Right renal cortex interstitium (tissue), 3 donors: ENCODE data around the gene P3H1. TPM values are rescaled to one million over a fixed set of nuclear protein-coding genes. Genes with fewer than 3 reads are reported as not detected.
"Not testable (repeated sequence)": the region's sequence is repeated elsewhere in the genome, so short reads cannot be mapped to it uniquely, and the experiment has no call there.

ENCODE experiments used
- DNase-seq, 3 donors: peaks; one replicate each; pipeline ENCODE4 v3.0.0-alpha.2; 2013; ENCODE audit warnings: low read depth in 3 of 3, low spot score in 2 of 3
- polyA plus RNA-seq, 3 donors: library from polyadenylated mRNA; unstranded; fragments of 120-200 nt; gene quantifications; one replicate each; pipeline ENCODE4 v1.2.1, GENCODE V29; 2013; ENCODE audit not compliant: insufficient read length in 3 of 3

Gene P3H1
- polyA plus RNA-seq, 3 donors = 67.9 to 76.5 (median 72.8) TPM

DNA sequence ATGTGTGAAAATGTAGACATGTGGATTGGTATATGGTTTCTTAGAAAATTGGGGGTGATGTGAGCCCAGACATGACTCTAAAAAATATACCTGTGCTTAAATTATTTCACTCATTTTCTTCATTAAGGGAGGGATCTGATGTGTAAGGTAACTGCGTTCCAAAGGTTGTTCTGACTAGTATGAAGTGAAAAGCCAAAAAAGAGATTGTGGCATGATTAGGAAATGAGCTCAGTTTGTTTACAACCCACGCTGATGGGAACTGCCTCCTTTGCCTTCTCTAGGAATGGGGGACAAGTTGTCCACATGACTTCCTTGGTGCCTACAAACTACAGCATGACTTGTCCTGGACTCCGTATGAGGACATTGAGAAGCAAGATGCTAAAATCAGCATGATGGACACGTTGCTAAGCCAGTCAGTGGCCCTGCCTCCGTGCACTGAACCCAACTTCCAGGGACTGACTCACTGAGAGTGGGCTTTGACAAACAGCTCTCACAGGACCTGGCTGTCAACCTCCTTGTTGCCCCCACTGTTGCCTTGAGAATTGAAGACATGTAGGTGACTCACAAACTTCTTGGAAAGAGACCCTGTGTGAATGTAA lies 8.2 kb upstream of the P3H1 start:
- no peak for DNase-seq

DNA sequence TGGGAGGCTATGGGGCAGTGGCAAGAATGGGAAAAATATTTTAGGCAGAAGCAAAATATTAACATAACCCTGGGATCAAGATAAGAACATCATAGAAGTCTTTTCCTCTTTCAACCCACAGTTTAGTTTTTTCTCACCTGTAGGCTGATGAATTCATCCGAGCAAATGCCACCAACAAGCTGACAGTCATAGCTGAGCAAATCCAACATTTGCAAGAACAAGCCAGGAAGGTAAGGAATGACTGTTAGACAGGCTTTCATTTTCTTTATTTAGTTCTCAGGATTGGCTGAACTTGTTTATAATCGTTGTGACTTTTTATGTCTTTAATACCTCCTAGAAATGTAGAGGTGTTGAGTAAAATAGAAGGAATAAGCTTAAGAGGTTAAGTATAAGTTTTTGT lies 6.6 kb upstream of the P3H1 start:
- no peak for DNase-seq

DNA sequence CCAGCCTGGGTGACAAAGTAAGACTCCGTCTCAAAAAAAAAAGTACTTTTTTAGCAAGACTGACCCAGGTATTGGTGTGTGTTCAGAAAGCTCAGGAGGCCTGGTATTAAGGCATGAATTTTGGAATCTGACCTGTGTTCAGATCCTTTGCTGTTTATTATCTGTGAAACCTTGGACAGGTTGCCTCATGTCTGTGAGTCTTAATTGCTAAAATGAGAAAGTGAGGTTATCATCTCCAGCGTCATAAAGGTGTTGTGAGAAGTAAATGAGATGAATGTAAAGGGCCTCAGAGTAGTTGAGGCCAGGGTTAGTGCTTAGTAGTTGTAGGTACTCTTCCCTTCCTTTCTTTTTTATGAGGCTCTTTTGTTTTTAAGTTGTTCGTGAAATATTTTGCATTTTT lies 3.0 kb upstream of the P3H1 start:
- DNase-seq = no peak

DNA sequence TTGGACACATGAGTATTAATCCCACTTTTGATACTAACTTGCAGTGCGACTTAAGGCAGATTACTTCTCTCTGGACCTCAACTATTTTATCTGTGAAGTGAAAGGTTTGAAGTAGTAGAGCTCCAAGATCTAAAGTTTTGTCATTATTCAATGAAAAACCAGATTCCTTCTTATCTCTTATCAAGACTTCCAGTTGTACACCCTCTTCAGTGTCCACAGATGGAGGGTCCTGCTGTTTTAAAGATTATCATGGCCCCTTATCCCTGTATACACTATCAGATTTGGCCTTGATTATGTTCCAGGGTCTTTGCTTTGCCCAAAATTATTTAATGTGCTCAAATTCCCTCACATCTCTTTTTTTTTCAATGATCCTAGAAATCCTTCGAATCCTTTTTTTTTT lies 1.3 kb upstream of the P3H1 start:
- DNase-seq = no peak

DNA sequence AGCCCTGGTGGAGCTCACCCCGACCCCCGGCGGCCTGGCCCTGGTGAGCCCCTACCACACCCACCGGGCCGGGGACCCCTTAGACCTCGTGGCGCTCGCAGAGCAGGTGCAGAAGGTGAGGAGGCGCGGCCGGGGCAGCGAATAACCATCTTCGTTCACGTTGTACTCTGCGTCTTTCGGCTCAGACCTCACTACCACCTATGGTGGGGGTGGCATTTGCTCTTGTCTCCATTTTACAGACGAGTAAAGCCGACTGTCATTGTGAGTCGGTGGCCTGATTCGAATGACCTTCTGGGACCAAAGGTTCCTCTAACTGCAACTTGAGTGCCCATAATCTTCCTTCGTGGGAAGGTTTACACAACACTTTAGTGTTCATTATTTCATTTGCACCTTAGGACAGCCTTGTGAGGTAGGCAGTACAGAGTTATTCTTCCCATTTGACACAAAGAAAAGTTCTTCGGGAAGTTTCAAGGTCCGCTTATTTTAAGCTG lies 727 bp upstream of the P3H1 start:
- DNase-seq = no peak

DNA sequence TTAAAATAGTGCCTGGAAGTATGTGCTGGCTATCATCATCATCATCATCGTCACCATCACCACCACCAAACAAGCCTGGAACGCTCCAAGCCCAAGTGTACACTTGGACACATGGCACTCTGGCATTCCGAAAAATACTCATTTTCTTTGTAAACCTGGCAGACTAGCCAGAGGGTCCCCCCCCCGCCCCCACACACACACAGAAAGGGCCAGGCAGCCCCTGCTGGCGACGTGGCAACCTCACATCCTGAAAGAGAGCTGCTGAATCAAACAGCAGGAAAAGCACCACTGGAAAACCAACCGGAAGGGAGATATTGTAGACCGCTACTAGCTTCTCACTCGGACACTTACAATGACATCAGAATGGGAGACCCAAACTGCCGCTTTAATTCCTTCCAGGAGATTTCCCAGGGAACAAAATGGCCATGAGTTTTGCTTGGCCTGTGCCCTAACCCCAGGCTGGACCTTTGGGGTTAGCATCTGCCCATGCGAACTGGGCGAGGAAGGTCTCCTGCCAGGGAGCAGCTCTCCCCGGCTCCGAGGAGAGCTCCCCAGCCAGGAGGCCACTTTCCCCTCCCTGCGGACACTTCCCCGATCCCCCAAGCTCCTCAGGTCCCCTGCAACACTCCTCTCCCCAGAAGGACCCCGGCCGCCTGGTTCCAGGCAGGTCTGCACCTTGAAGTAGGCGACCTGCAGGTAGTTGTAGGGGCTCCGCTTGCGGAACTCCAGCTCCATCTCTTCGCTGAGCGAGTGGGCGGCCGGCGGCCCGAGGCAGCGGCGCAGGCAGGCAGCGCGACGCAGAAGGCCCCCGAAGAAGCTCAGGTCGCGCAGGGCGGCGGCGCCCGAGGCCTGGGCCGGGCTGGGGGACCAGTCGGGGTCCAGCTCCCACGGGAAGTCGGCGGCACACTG lies 742 bp downstream of the P3H1 start:
- DNase-seq = no peak

DNA sequence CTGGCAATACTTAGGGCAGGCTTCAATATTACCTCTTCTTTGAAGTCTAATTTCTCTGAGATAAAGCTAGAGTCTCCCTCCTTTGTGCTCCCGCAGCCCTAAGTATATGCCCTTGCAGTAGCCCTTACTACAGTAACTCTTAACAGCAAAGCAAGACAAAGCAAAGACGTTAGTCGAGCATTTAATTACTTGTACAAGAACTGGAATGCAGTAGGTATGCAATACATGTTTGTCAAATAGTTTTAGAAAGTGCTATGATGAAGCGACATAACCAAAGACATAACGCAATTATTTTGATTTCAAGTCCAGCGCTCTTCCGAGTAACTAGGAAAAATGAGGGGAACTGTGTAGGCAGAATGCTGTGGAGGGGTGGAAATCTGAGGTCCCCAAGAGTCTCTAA lies 1.6 kb downstream of the P3H1 start:
- DNase-seq = no peak

DNA sequence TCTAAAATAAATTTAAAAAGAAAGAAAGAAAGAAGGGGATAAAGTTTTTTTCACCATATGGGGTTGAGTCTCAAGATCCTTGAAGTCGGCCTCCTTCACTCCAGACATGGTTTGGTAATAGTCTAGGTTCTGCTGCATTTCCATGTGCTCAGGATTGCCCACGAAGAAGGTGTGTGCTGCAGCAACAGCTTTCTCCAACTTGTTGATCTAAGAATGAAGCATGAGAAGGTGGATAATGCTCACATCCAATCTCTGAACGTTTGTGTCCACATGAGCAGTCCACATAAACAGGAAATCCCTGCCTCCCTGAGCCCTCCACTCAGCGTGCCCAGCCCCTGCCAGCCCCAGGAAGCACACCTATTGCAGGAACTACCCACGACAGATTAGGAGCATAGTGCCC lies 4.6 kb downstream of the P3H1 start:
- no peak for DNase-seq

DNA sequence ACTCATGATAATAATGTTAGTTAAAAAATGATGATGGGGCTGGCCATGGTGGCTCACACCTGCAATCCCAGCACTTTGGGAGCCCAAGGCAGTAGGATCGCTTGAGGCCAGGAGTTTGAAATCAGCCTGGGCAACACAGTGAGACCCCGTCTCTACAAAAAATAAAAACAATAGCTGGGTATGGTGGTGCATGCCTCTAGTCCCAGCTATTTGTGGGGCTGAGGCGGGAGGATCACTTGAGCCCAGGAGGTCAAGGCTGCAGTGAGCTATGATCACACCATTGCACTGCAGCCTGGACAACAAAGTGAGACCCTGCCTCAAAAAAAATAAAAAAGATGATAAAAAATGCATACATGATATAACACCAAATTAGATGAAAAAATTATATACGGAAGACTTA lies 5.3 kb downstream of the P3H1 start:
- no peak for DNase-seq

DNA sequence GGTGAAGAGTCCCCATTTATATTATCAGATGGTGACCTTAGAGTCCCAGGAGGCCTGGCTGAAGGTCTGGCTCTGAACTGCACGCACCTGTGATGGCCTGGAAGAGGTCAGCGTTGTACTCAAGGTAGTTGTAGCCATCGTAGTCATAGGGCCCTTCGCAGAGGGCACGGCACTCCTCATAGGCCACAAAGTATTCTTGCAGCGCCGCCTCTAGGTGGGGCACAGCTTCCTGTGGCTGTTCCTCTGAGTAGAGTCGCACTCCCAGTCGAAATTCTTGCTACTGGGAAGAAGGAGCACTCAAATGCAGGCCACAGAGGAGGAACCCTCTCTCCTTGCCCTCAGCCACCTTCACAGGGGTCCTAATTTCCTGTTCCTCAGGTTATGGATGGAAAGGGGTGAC lies 7.7 kb downstream of the P3H1 start:
- DNase-seq = no peak

DNA sequence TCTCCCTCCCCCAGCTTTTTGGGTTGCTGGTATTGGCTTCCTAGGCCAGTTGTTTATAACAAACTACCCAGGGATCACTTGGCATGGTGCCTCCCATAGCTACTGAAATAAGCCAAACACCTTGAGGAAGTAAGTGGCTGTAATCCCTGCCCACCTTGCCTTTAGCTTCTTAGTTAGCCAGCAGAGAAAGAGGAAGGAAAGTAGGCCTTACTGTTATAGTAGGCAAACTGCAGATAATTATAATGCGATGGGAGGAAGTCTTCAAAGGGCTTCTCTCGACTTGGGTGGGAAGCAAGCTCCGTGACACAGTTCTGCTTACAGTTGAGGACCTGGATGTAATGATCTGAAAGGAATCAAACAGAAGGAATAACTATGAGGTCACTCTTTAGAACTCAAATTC lies 8.2 kb downstream of the P3H1 start:
- DNase-seq = no peak

DNA sequence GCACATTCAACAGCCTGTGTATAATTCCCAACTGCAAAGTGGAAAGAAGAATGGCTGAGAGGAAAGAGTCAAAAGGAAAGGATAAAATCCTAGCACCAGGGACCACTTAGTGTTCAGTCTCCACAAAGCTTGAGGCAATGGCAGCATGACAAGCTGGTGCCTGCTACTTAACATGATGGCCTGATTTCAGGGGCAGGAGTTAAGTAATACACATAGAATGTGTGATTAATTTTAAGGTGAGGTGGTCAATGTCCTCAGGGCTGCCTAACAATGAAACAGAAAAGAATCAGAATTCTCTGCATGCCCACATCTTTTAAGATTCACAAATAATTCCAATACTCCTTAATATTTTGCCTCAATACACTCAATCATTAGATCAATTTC lies 8.9 kb downstream of the P3H1 start:
- DNase-seq = no peak

DNA sequence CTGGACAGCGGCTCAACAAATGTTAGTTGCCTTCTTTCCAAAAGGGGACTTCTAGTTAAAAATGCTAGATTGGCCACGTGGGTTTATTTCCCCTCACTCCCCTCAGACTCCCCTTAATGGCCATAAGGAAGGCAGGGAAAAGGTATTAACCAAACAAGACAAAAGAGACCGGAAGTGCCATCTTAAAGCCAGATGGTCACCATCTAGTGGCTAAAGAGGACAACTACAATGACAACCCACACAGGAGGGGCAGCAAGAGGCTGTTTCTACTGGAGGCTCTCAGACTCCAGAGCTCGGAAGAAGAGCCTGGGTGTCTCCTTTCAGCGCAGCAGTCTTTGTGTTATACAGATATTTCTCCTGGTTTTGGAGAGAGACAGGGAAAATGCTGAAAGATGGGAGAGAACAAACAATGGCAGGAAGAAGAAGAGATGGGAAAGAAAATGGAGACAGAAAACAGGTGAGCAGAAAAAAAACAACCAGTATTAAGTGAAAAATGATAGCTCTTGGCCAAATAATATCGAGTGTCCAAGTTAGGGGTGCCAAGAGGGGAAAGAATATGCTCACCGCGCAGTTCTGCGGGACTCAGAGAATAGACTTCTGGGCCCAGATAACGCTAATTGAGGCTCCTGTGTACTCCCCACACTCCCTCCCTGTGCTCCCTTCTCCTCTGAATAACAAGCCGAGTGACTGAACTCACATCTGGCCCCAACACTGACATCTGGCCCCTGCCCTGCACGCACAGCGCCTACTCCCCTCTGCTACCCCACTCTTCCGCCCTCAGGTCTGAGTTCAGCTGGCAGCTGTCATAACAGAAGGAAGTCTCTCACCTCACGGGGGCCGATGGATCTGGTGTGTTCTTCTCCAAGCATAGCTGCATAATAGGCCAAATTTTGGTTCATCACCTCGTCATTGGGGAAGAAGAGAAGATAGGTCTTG lies 9.6 kb downstream of the P3H1 start:
- no peak for DNase-seq

DNA sequence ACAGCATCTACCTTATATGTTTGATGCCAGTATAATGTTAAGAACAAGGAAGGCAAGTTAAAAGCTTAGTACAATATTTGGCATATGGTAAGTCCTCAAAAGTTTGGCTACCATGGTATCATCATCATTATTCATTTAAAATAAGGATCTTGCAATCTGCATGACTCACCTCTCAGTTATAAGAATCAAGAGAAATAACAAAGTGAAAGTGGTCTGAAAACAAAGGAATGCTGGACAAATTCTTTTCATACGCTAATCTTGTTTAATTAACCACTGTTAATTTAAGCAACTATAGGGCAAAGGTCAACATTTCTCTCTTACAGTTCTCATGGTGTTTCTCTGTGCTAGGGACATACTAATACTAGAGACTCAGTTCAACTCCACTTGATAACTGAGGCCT lies 13.8 kb downstream of the P3H1 start:
- DNase-seq = no peak

DNA sequence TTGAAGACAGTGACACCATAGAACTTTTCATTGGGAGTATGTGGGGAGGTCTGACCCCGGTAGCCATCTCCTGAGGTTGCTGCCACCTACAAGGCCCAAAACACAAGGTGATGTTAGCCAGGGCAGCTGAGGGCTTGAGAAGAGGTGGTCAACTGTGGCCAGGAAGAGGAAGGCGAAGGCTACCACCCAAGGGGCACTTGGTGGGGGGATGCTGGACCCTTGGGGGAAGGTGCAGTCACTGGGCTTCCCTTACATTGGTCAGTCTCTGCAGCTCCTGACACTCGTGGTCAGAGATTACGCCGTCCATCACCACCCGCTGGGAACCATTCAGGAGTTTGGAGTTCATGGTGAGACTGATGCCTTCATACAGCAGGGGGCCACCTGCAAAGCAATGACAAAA lies 14.5 kb downstream of the P3H1 start:
- no peak for DNase-seq

DNA sequence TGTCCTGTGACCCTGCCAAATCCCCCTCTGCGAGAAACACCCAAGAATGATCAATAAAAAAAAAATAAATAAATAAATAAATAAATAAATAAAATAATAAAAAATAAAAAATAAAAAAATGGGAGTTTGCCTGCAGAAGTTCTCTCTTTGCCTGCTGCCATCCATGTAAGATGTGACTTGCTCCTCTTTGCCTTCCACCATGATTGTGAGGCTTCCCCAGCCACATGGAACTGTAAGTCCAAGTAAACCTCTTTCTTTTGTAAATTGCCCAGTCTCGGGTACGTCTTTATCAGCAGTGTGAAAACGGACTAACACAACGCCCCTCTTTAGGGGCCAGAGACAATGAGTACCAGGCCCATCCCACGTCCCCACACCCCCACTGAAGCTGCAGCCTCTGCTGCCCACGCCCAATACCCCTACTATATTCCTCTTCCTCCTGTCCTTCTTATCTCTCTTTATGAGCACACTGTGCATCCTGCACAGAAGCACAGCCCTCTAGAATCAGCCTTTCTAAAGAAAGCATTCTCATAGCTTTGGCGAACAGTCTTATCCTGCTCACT lies 15.2 kb downstream of the P3H1 start:
- DNase-seq = not testable (repeated sequence)

DNA sequence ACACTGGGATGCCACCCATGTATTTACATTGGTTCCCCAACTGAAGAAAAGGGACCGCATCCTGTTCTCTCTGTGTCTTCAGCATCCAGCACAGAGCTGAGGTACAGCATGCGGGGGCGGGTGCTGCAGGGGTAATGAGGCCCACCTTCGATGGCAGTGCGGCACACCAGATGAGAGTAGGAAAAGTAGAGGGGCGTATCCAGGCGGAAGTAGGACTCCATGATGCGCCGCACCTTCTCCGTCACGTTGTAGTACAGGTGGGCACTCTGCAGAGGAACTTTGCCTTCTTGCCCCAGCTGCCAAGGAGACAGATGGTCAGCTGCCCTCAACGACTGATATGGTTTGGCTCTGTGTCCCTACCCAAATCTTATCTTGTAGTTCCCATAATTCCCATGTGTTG lies 16.8 kb downstream of the P3H1 start:
- DNase-seq = no peak

DNA sequence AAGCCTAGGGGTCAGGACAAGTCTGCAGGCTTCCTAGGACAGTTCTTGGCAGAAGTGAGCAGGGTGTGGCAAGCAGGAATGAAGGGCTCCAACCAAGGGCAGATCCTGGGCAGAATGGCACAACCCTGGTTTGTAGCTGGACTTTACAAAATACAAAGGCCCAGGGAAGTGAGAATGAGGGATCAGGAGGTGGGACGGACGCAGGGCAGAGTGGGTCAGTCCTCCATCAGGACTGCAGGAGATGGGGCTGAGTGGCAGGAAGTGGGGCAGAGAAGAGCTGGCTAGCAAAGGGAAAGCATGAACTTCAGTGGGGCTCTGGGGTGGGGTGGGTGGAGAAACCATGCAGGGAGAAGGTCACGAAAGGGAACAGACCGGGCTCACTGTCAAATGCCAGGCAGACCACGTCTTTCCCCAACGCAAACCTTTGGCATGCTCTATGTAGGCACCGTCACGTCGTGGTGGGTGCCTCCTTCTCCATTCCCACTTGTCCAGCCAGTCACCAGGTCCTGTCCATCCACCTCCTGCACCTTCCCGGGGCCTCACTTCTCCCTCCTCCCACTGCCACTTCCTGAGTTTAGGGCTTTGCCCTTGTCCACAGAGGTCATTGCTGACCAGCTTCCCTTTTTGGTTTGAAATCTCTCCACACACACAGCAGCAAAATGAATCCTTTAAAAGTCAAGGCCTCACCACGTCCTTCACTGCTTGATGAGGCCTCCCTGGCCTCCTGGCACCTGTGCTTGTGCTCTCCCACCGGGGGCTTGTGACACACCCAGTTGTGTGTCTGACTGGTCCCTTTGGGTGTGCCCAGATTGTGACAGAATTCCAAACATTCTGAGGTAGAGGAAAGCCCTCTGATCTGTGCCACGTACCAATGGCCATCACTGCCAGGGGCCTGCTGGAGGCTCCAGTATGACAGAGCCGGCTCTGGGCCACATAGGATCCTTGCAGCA lies 18.1 kb downstream of the P3H1 start:
- no peak for DNase-seq

DNA sequence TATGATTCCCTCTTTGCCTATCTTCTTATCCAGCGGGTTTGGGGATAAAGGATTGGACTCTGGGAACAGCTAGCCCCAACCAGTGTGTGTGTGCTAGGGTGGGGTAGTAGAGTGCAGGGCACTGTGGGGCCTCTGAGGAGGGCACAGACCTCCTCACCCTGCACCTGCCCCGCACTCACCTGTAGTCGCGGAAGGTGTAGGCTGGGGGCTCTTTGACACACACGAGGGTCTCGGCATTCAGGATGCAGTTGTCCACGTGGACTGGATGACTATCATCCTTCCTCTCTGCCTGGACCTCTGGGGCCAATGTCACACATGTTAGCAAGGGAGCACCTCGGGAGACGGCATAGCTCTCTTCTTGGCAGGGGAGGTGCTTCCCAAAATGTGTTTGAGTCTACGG lies 18.8 kb downstream of the P3H1 start:
- DNase-seq = no peak

DNA sequence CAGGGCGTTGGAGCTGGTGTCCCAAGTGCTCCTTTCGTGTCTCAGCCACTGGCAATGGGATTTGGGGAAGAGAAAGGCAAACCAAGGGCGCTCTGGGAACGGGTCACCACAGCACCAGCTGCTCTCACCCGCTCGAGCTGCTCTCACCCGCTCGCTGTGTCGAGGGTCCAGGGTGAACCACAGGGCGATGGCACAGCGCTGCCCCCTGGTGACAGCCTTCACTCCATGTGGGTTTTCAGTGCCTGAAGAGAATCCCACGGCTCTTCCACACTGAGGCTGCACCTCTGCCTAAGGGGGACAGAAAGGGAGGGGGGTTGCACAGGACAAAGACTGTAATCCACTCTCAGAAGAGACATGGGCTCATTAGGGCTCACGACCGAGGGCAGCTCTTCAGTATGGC lies 19.7 kb downstream of the P3H1 start:
- no peak for DNase-seq
